Smooth muscle cell (in vitro differentiated cells): ENCODE results near the gene REXO5. TPM values are rescaled to one million over a fixed set of nuclear protein-coding genes. Genes with fewer than 3 reads are reported as not detected.

ENCODE experiments used
- DNase-seq: peaks from one replicate; lab custom pipeline; 2025; ENCODE audit not compliant: unreplicated experiment; lab: John Stamatoyannopoulos, UW
- H2AFZ ChIP-seq: fragments of 200-600 bp; sonication (generic); 2 replicates; pipeline ENCODE4 v1.6.0; 2016; ENCODE audit warnings: antibody characterized with exemption, low read depth, mild to moderate bottlenecking
- H3F3A ChIP-seq: fragments of 200-600 bp; sonication (generic); 2 replicates; pipeline ENCODE4 v1.6.0; 2017; ENCODE audit warnings: antibody characterized with exemption, low read depth
- H3K27ac ChIP-seq: fragments of 200-600 bp; sonication (generic); 2 replicates; pipeline ENCODE4 v1.5.1; 2016; ENCODE audit warnings: low read depth, mild to moderate bottlenecking
- H3K27me3 ChIP-seq: fragments of 200-600 bp; sonication (generic); 2 replicates; pipeline ENCODE4 v1.6.1; 2016; ENCODE audit warnings: low read depth, mild to moderate bottlenecking
- H3K36me3 ChIP-seq: fragments of 200-600 bp; sonication (generic); 2 replicates; pipeline ENCODE4 v1.5.1; 2016; ENCODE audit warnings: low read depth
- H3K4me1 ChIP-seq: fragments of 200-600 bp; sonication (generic); 2 replicates; pipeline ENCODE4 v1.5.1; 2016; ENCODE audit warnings: low read depth
- H3K4me2 ChIP-seq: fragments of 200-600 bp; sonication (generic); 2 replicates; pipeline ENCODE4 v1.6.0; 2016; ENCODE audit warnings: mild to moderate bottlenecking
- H3K4me3 ChIP-seq: fragments of 200-600 bp; sonication (generic); 2 replicates; pipeline ENCODE4 v1.5.1; 2016; ENCODE audit warnings: mild to moderate bottlenecking
- H3K79me2 ChIP-seq: fragments of 200-600 bp; sonication (generic); 2 replicates; pipeline ENCODE4 v1.6.0; 2016; ENCODE audit warnings: low read depth, mild to moderate bottlenecking
- H3K9ac ChIP-seq: fragments of 200-600 bp; sonication (generic); 2 replicates; pipeline ENCODE4 v1.6.0; 2016; ENCODE audit warnings: low read depth
- H3K9me3 ChIP-seq: fragments of 200-600 bp; sonication (generic); replicated peaks from 2 replicates; pipeline ENCODE4 v1.5.1; 2016; ENCODE audit warnings: low read depth
- H4K20me1 ChIP-seq: fragments of 200-600 bp; sonication (generic); 2 replicates; pipeline ENCODE4 v1.6.0; 2016; ENCODE audit warnings: low read depth
- CTCF ChIP-seq: fragments of 200-600 bp; sonication (generic); IDR thresholded peaks from 2 replicates; pipeline ENCODE4 v1.5.1; 2017; ENCODE audit warnings: borderline replicate concordance, mild to moderate bottlenecking, antibody characterized with exemption; ENCODE audit not compliant: insufficient read depth, poor library complexity, severe bottlenecking
- WGBS: methylation state at CpG from one replicate; pipeline ENCODE4 v1.1.7; 2016; ENCODE audit warnings: low lambda C conversion rate; 5-methylcytosine and 5-hydroxymethylcytosine counted together
- polyA plus RNA-seq: library from polyadenylated mRNA; unstranded; fragments of >200 nt; fragmentation: Nextera tagmentation; extraction: Ambion mirVana; gene quantifications from 2 replicates; pipeline ENCODE4 v1.2.1, GENCODE V29; 2016
- total RNA-seq: library from RNA; depleted of rRNA; stranded (reverse); fragments of >200 nt; gene quantifications from 2 replicates; pipeline ENCODE4 v1.2.3, GENCODE V29; 2014

REXO5 gene
- total and polyA plus RNA-seq, 2 experiments from 2014 or later = 1.9 to 3.2 TPM

DNA sequence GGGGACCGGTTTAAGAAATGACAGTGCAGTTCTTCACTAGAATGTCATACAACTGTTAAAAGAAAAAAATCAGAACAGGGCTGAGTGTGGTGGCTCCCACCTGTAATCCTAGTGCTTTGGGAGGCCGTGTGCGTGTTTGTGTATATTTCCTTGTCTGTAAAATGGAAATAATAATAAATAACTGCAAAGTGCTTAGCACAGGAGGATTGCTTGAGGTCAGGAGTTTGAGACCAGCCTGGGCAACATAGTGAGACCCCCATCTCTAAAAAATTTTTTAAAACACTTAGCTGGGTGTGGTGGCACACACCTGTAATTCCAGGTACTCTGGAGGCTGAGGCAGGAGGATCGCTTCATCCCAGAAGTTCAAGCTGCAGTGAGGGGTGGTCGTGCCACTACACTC lies 40.0 kb upstream of the REXO5 start:
- H2AFZ ChIP-seq = no peak overlapping the region
- no peaks in the 10 kb centered on the region for H3K79me2 ChIP-seq
- H3K27me3 ChIP-seq = no peaks in the 10 kb centered on the region
- no peaks in the 10 kb centered on the region for H4K20me1 ChIP-seq
- no peak for DNase-seq
- WGBS = 91% methylated on average over 5 of the region's 5 CpGs
- H3K9me3 ChIP-seq = no peaks in the 10 kb centered on the region
- H3K4me1 ChIP-seq = no peaks in the 10 kb centered on the region
- H3K9ac ChIP-seq = no peak overlapping the region
- no peaks in the 10 kb centered on the region for H3K36me3 ChIP-seq
- no peak for TF ChIP-seq CTCF
- H3K4me3 ChIP-seq = no peak overlapping the region
- no peak overlapping the region for H3K27ac ChIP-seq
- H3K4me2 ChIP-seq = no peak overlapping the region
- H3F3A ChIP-seq = no peaks in the 10 kb centered on the region

- Histone ChIP-seq H3K27me3 (no peaks in the 10 kb centered on the region), H3K4me1 (no peaks in the 10 kb centered on the region), H2AFZ (no peak overlapping the region), H3K79me2 (no peaks in the 10 kb centered on the region), H3F3A (no peaks in the 10 kb centered on the region), H3K36me3 (no peaks in the 10 kb centered on the region), H3K27ac (no peak overlapping the region), H3K9me3 (no peaks in the 10 kb centered on the region), H3K4me3 (no peak overlapping the region), H4K20me1 (no peaks in the 10 kb centered on the region), H3K9ac (no peak overlapping the region), H3K4me2 (no peak overlapping the region)
- no peak for TF ChIP-seq CTCF
- no peak for DNase-seq
Measured at GRCh38 chr16:20767577-20767976, 38.8 kb upstream of the REXO5 start.

DNA sequence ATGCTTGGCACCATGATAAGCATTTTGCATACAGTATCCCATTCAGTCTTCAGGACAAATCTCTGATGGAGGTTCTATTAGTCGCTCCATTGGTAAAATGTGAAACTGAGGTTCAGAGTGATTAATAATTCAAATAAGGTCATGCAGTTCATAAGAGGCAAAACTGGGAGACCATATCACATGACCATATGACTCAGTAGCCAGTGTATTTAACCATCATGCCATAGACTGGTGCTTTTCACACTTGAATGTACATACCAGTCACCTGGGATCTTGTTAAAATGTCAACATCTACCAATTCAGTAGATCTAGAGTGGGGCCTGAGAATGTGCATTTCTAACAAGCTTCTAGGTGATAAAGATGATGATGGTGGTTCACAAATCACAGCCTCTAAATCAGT lies 38.2 kb upstream of the REXO5 start:
- Histone ChIP-seq H3K36me3 (no peaks in the 10 kb centered on the region), H3K27me3 (no peaks in the 10 kb centered on the region), H4K20me1 (no peaks in the 10 kb centered on the region), H3K9ac (no peak overlapping the region), H3K9me3 (no peaks in the 10 kb centered on the region), H3K4me2 (no peak overlapping the region), H3F3A (no peaks in the 10 kb centered on the region), H3K79me2 (no peaks in the 10 kb centered on the region), H3K27ac (no peak overlapping the region), H3K4me3 (no peak overlapping the region), H2AFZ (no peak overlapping the region), H3K4me1 (no peaks in the 10 kb centered on the region)
- TF ChIP-seq CTCF = no peak
- DNase-seq = no peak
- 100% methylated on average over 1 of the region's 1 CpG for WGBS

DNA sequence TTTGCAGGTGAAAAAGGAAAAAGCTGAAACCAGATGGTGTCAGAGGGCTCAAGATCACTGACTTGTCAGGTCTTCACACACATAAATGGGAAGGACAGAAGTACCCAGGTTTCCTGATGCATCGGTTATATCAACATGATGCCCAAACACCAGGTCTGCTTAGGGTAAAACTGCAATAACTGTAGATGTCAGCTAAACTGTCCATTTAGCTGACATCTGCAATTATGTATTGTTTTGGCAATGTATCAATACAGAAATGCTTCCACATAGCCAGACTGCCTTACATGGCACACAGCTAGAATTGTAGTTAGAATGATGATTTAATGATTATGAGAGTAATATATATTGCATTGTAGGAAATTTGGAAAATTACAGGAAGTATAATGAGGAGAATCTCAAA lies 37.5 kb upstream of the REXO5 start:
- WGBS = 94% methylated on average over 1 of the region's 1 CpG

More for the DNA sequence above, 37.5 kb upstream of the REXO5 start:
- Histone ChIP-seq H3K4me1 (no peaks in the 10 kb centered on the region), H2AFZ (no peak overlapping the region), H3K27ac (no peak overlapping the region), H3K79me2 (no peaks in the 10 kb centered on the region), H3K9ac (no peak overlapping the region), H3F3A (no peaks in the 10 kb centered on the region), H3K27me3 (no peaks in the 10 kb centered on the region), H3K36me3 (no peaks in the 10 kb centered on the region), H4K20me1 (no peaks in the 10 kb centered on the region), H3K4me3 (no peak overlapping the region), H3K4me2 (no peak overlapping the region), H3K9me3 (no peaks in the 10 kb centered on the region)
- DNase-seq = no peak
- no peak for TF ChIP-seq CTCF
